H1 (cell line): Measurements from ENCODE around the gene GAB2. TPM values are rescaled to one million over a fixed set of nuclear protein-coding genes. Genes with fewer than 3 reads are reported as not detected.

Source experiments
- CTCF ChIA-PET: fragments of 300-600 bp; sonication (Branson Sonifier 250); formaldehyde crosslinking; loops from one replicate; lab custom pipeline; 2021; ENCODE audit not compliant: partially characterized antibody; lab: Charles Lee
- POLR2A ChIA-PET: fragments of 300-600 bp; sonication (Branson Sonifier 250); formaldehyde crosslinking; loops from one replicate; lab custom pipeline; 2021; ENCODE audit warnings: inconsistent platforms; ENCODE audit not compliant: partially characterized antibody; lab: Charles Lee
- DNase-seq, 2 experiments: peaks; one replicate each; pipeline versions ENCODE4 v3.0.0 to v3.0.0-alpha.2; 2010 to 2022; ENCODE audit warnings: low spot score in 2 of 2, low read depth in 1 of 2, mixed read lengths in 1 of 2
- FAIRE-seq: peaks from 2 replicates; lab custom pipeline; 2011; peaks lifted over from hg19 to GRCh38; lab: Jason Lieb, UNC
- H2AFZ ChIP-seq: 2 replicates; pipeline ENCODE4 v1.8.1; 2012; ENCODE audit warnings: low read length, inconsistent platforms
- H2AK5ac ChIP-seq: 2 replicates; pipeline ENCODE4 v1.6.1; 2013; ENCODE audit warnings: low read depth, low read length
- H2BK120ac ChIP-seq: replicated peaks from 2 replicates; pipeline ENCODE3; 2013; ENCODE audit warnings: low read depth, low read length, inconsistent platforms
- H2BK12ac ChIP-seq: 2 replicates; pipeline ENCODE4 v1.6.1; 2013; ENCODE audit warnings: low read depth, low read length
- H2BK15ac ChIP-seq: 2 replicates; pipeline ENCODE4 v1.6.1; 2013; ENCODE audit warnings: low read length
- H2BK20ac ChIP-seq: 2 replicates; pipeline ENCODE4 v1.6.1; 2013; ENCODE audit warnings: low read length
- H2BK5ac ChIP-seq: 2 replicates; pipeline ENCODE4 v1.6.1; 2013; ENCODE audit warnings: low read depth, low read length
- H3K14ac ChIP-seq: 2 replicates; pipeline ENCODE4 v1.6.1; 2013; ENCODE audit warnings: inconsistent platforms; ENCODE audit not compliant: insufficient read length
- H3K18ac ChIP-seq: 2 replicates; pipeline ENCODE4 v1.6.1; 2013; ENCODE audit warnings: low read length; ENCODE audit errors: extremely low read depth
- H3K23ac ChIP-seq: 2 replicates; pipeline ENCODE4 v1.6.1; 2013; ENCODE audit warnings: inconsistent platforms; ENCODE audit not compliant: insufficient read length
- H3K23me2 ChIP-seq: 2 replicates; pipeline ENCODE4 v1.6.1; 2013; ENCODE audit warnings: low read depth, low read length
- H3K27ac ChIP-seq: 2 replicates; pipeline ENCODE4 v1.6.1; 2011; ENCODE audit warnings: low read depth, low read length, inconsistent platforms
- H3K27me3 ChIP-seq, 4 experiments: replicated peaks in 1 of 4; 1 replicate in 1 of 4; 2 replicates in 3 of 4; pipeline versions ENCODE4 v1.6.1 to v1.8.1; 2011 to 2013; ENCODE audit warnings: low read length in 3 of 4, mild to moderate bottlenecking in 3 of 4, inconsistent platforms in 2 of 4, mixed read lengths in 2 of 4, moderate library complexity in 1 of 4; ENCODE audit not compliant: control insufficient read depth in 3 of 4, insufficient read depth in 3 of 4; ENCODE audit errors: extremely low read depth in 1 of 4
- H3K36me3 ChIP-seq, 4 experiments: 2 replicates each; pipeline versions ENCODE4 v1.6.1 to v1.8.1; 2011 to 2013; ENCODE audit warnings: mild to moderate bottlenecking in 4 of 4, low read length in 3 of 4, moderate library complexity in 2 of 4, control low read depth in 1 of 4, inconsistent platforms in 1 of 4; ENCODE audit not compliant: insufficient read depth in 4 of 4, control insufficient read depth in 2 of 4
- H3K4ac ChIP-seq: replicated peaks from 2 replicates; pipeline ENCODE3; 2013; ENCODE audit warnings: low read length, low read depth, mixed read lengths, inconsistent platforms; ENCODE audit not compliant: insufficient read length
- H3K4me1 ChIP-seq, 4 experiments: replicated peaks in 1 of 4; 1 replicate in 1 of 4; 2 replicates in 3 of 4; pipeline versions ENCODE4 v1.6.1 to v1.8.1; 2011 to 2013; ENCODE audit warnings: low read length in 3 of 4, inconsistent platforms in 2 of 4, mixed read lengths in 1 of 4; ENCODE audit not compliant: insufficient read depth in 4 of 4, control insufficient read depth in 3 of 4
- H3K4me2 ChIP-seq, 2 experiments: 2 replicates each; pipeline versions ENCODE4 v1.6.1 to v1.8.1; 2011 to 2013; ENCODE audit warnings: low read depth in 2 of 2, low read length in 2 of 2, control low read depth in 1 of 2, inconsistent platforms in 1 of 2, mild to moderate bottlenecking in 1 of 2; ENCODE audit not compliant: insufficient read depth in 1 of 2
- H3K4me3 ChIP-seq, 4 experiments: fragments of 200-600, 300-600 bp in 1 of 4; sonication (generic), shearing (Covaris generic), sonication (Bioruptor Twin) in 1 of 4; 2 replicates each; pipeline versions ENCODE4 v1.5.1 to v1.8.1; 2011 to 2016; ENCODE audit warnings: low read length in 4 of 4, low read depth in 3 of 4, control low read depth in 2 of 4, inconsistent platforms in 2 of 4, mild to moderate bottlenecking in 2 of 4, mixed read lengths in 1 of 4, moderate library complexity in 1 of 4; ENCODE audit not compliant: insufficient read depth in 2 of 4; ENCODE audit errors: extremely low read depth in 1 of 4
- H3K56ac ChIP-seq: replicated peaks from 2 replicates; pipeline ENCODE3; 2013; ENCODE audit warnings: low read depth, mild to moderate bottlenecking, mixed read lengths, low read length, inconsistent platforms; ENCODE audit not compliant: insufficient read length
- H3K79me1 ChIP-seq: 2 replicates; pipeline ENCODE4 v1.6.1; 2013; ENCODE audit warnings: low read depth, low read length, control low read depth
- H3K79me2 ChIP-seq, 2 experiments: 2 replicates each; pipeline versions ENCODE4 v1.6.1 to v1.8.1; 2012 to 2013; ENCODE audit warnings: low read length in 2 of 2, mild to moderate bottlenecking in 2 of 2, inconsistent platforms in 1 of 2; ENCODE audit not compliant: insufficient read depth in 2 of 2, control insufficient read depth in 1 of 2
- H3K9ac ChIP-seq, 4 experiments: replicated peaks in 1 of 4; 1 replicate in 1 of 4; 2 replicates in 3 of 4; pipeline versions ENCODE4 v1.6.1 to v1.8.1; 2011 to 2013; ENCODE audit warnings: low read depth in 3 of 4, low read length in 3 of 4, control low read depth in 2 of 4, mild to moderate bottlenecking in 2 of 4, moderate library complexity in 2 of 4, inconsistent platforms in 1 of 4; ENCODE audit errors: extremely low read depth in 1 of 4
- H3K9me3 ChIP-seq, 2 experiments: 2 replicates each; pipeline versions ENCODE4 v1.6.1 to v1.8.1; 2012 to 2013; ENCODE audit warnings: mild to moderate bottlenecking in 2 of 2, moderate library complexity in 2 of 2, control low read depth in 1 of 2, inconsistent platforms in 1 of 2, low read depth in 1 of 2, low read length in 1 of 2, mixed read lengths in 1 of 2; ENCODE audit not compliant: insufficient read depth in 2 of 2
- H4K20me1 ChIP-seq, 2 experiments: replicated peaks in 1 of 2; 2 replicates each; pipeline versions ENCODE3 to v1.8.1; 2011 to 2013; ENCODE audit warnings: inconsistent platforms in 2 of 2, low read length in 2 of 2, mild to moderate bottlenecking in 1 of 2; ENCODE audit not compliant: insufficient read depth in 2 of 2, control insufficient read depth in 1 of 2
- H4K5ac ChIP-seq: 2 replicates; pipeline ENCODE4 v1.6.1; 2013; ENCODE audit warnings: low read length, low read depth, mixed read lengths, inconsistent platforms; ENCODE audit not compliant: insufficient read length
- H4K8ac ChIP-seq: 2 replicates; pipeline ENCODE4 v1.8.0; 2013; ENCODE audit warnings: mild to moderate bottlenecking, moderate library complexity, low read length, inconsistent platforms; ENCODE audit not compliant: insufficient read depth; ENCODE audit errors: extremely low read depth
- H4K91ac ChIP-seq: replicated peaks from 2 replicates; pipeline ENCODE3; 2013; ENCODE audit warnings: low read length, mixed read lengths, inconsistent platforms; ENCODE audit not compliant: insufficient read length
- CTBP2 ChIP-seq: IDR thresholded peaks from 2 replicates; pipeline ENCODE4 v1.7.0; 2011; ENCODE audit warnings: borderline replicate concordance, mild to moderate bottlenecking, moderate library complexity, mixed read lengths, low read length; ENCODE audit not compliant: insufficient read depth, insufficient read length
- KDM4A ChIP-seq: IDR thresholded peaks from one replicate; pipeline ENCODE4 v1.7.1; 2012; ENCODE audit warnings: low read depth, mild to moderate bottlenecking, moderate library complexity, low read length, inconsistent platforms; ENCODE audit not compliant: severe bottlenecking
- NRF1 ChIP-seq: IDR thresholded peaks from 2 replicates; pipeline ENCODE4 v1.6.1; 2011; ENCODE audit warnings: mild to moderate bottlenecking, low read depth, low read length, improper control_type of control experiment
- POLR2A ChIP-seq, 2 experiments: IDR thresholded peaks; 1 replicate in 1 of 2; 2 replicates in 1 of 2; pipeline ENCODE4 v1.6.1; 2011; ENCODE audit warnings: low read depth in 2 of 2, low read length in 2 of 2, mild to moderate bottlenecking in 2 of 2; ENCODE audit errors: control extremely low read depth in 1 of 2
- SIRT6 ChIP-seq: IDR thresholded peaks from one replicate; pipeline ENCODE4 v1.7.1; 2012; ENCODE audit warnings: low read length, inconsistent platforms
- SUZ12 ChIP-seq: fragments of 200-600 bp; sonication (generic); IDR thresholded peaks from 2 replicates; pipeline ENCODE4 v1.6.1; 2012; ENCODE audit warnings: mild to moderate bottlenecking, inconsistent platforms, low read length, moderate library complexity, mixed read lengths
- TBP ChIP-seq: IDR thresholded peaks from 2 replicates; pipeline ENCODE4 v1.6.1; 2011; ENCODE audit warnings: low read depth, low read length, improper control_type of control experiment
- WGBS, 2 experiments: shearing (Covaris generic) in 1 of 2; methylation state at CpG; one replicate each; pipeline versions ENCODE4 v1.1.6 to v1.1.7; 2013 to 2015; ENCODE audit warnings: low lambda C conversion rate in 2 of 2, mixed read lengths in 2 of 2, inconsistent platforms in 1 of 2, low coverage in 1 of 2, missing lambda C conversion rate in 1 of 2; ENCODE audit not compliant: insufficient replicate concordance in 2 of 2, insufficient coverage in 1 of 2, insufficient read length in 1 of 2; ENCODE audit errors: extremely low coverage in 1 of 2, missing lambda C conversion rate in 1 of 2; 5-methylcytosine and 5-hydroxymethylcytosine counted together
- polyA plus RNA-seq, 7 experiments: library from polyadenylated mRNA; depleted of rRNA in 3 of 7; stranded (reverse) in 5 of 7; unstranded in 2 of 7; fragments of >200 nt in 5 of 7; fragments of 200-250 nt in 2 of 7; gene quantifications; 1 replicate in 5 of 7; 2 replicates in 1 of 7; 4 replicates in 1 of 7; pipeline versions ENCODE4 v1.2.1 to v1.2.3, GENCODE V29; 2011 to 2013; ENCODE audit warnings: missing spikeins in 2 of 7, mixed read lengths in 2 of 7
- total RNA-seq: library from RNA; stranded (reverse); fragmentation: NEBNext Ultra II Directional; extraction: Animal tissue kit (Norgen Biotek cat#: 25700); gene quantifications from 2 replicates; pipeline ENCODE4 v1.2.1, GENCODE V29; 2021
- TF ChIP-seq, protein P1 (sequence below), 3 experiments: IDR thresholded peaks; 1 replicate in 2 of 3; 2 replicates in 1 of 3; pipeline versions ENCODE4 v1.5.1 to v1.6.1; 2011; ENCODE audit warnings: low read length in 3 of 3, mild to moderate bottlenecking in 3 of 3, inconsistent platforms in 2 of 3, low read depth in 1 of 3, moderate library complexity in 1 of 3; ENCODE audit not compliant: insufficient read depth in 1 of 3; ENCODE audit errors: control extremely low read depth in 1 of 3

The GAB2 gene
- total and polyA plus RNA-seq, 2 of the 8 experiments (the other 6 are each of a cell fraction or from before 2014, with no cell fraction given), result 6.3 to 14.0 TPM

DNA sequence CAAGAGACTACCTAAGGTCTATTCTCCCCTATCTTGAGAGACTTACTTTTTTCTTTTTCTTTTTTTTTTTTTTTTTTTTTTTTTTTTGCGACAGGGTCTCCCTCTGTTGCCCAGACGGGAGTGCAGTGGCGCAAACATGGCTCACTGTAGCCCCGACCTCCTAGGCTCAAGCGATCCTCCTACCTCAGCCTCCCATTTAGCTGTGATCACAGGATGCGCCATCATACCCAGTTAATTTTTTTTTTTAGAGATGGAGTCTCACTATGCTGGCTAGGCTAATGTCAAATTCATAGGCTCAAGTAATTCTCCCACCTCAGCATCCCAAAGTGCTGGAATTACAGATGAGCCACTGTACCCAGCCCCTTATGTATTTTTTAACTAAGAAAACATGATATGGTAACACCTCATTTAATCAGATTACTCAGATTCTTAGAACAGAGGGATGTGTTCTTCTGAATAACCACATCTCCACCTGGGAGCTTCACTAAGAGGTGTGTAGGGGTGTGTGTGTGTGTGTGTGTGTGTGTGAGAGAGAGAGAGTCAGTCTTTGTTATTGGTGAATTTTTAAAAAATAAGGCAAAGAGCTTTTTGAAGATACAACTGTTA is 126.0 kb downstream of the GAB2 start:
- H3K27ac ChIP-seq, result no peak overlapping the region

More for the DNA sequence above, 126.0 kb downstream of the GAB2 start:
- H4K8ac ChIP-seq, result no peak overlapping the region
- H4K5ac ChIP-seq, result no peak overlapping the region
- H4K20me1 ChIP-seq, result no peaks in the 10 kb centered on the region
- H3K23ac ChIP-seq, result no peak overlapping the region
- H3K4me1 ChIP-seq, result peaks cover 0 to 1% (median 0%) of the 10 kb centered on the region in 4 experiments; a peak in 1 of 7 replicates
- H2BK12ac ChIP-seq, result no peak overlapping the region
- no peak overlapping the region for H2BK15ac ChIP-seq
- H3K23me2 ChIP-seq, result no peaks in the 10 kb centered on the region
- no peaks in the 10 kb centered on the region for H3K79me2 ChIP-seq
- POLR2A ChIA-PET, result interaction anchor here (0.6 kb wide), 1 partner anchor 88 kb away, joined by 3 read pairs; no protein-coding TSS in a partner anchor
- no peak overlapping the region for H2AFZ ChIP-seq
- no peak overlapping the region for H3K4ac ChIP-seq
- 72% methylated on average over 3 of the region's 6 CpGs; no CpG with 5 or more reads in 1 of the 2 experiments for WGBS, 2 experiments
- no peak overlapping the region for H4K91ac ChIP-seq
- DNase-seq (no peak), FAIRE-seq (no peak)
- no peak overlapping the region for H3K18ac ChIP-seq
- H3K56ac ChIP-seq, result no peak overlapping the region
- TF ChIP-seq TBP (no peak), CTBP2 (no peak), KDM4A (no peak), POLR2A (IDR thresholded peaks at IDR 0.05; ENCODE audit: control extremely low read depth in 1 of 2, low read depth in 2 of 2, low read length in 2 of 2) (no peak), SUZ12 (no peak), NRF1 (no peak), SIRT6 (no peak)
- TF ChIP-seq, protein P1, sequence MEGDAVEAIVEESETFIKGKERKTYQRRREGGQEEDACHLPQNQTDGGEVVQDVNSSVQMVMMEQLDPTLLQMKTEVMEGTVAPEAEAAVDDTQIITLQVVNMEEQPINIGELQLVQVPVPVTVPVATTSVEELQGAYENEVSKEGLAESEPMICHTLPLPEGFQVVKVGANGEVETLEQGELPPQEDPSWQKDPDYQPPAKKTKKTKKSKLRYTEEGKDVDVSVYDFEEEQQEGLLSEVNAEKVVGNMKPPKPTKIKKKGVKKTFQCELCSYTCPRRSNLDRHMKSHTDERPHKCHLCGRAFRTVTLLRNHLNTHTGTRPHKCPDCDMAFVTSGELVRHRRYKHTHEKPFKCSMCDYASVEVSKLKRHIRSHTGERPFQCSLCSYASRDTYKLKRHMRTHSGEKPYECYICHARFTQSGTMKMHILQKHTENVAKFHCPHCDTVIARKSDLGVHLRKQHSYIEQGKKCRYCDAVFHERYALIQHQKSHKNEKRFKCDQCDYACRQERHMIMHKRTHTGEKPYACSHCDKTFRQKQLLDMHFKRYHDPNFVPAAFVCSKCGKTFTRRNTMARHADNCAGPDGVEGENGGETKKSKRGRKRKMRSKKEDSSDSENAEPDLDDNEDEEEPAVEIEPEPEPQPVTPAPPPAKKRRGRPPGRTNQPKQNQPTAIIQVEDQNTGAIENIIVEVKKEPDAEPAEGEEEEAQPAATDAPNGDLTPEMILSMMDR (IDR thresholded peaks at IDR 0.05; ENCODE audit: control extremely low read depth in 1 of 3, insufficient read depth in 1 of 3, low read depth in 1 of 3, low read length in 3 of 3), result no peak
- no peak overlapping the region for H3K4me2 ChIP-seq
- no peak overlapping the region for H3K9ac ChIP-seq
- H3K27me3 ChIP-seq, result no peaks in the 10 kb centered on the region
- H2BK5ac ChIP-seq, result no peak overlapping the region
- no peak overlapping the region for H2BK20ac ChIP-seq
- H2BK120ac ChIP-seq, result no peak overlapping the region
- no peaks in the 10 kb centered on the region for H3K79me1 ChIP-seq
- H3K36me3 ChIP-seq, result no peaks in the 10 kb centered on the region
- no peaks in the 10 kb centered on the region for H3K9me3 ChIP-seq
- CTCF ChIA-PET, result interaction anchor here (0.6 to 1.0 kb wide), 2 partner anchors 24 to 348 kb away, joined by 3 to 4 read pairs; no protein-coding TSS in a partner anchor
- H3K4me3 ChIP-seq, result no peak overlapping the region
- H2AK5ac ChIP-seq, result no peak overlapping the region
- H3K14ac ChIP-seq, result no peak overlapping the region
